ENCODE results near the gene VAC14.

VAC14 gene

DNA sequence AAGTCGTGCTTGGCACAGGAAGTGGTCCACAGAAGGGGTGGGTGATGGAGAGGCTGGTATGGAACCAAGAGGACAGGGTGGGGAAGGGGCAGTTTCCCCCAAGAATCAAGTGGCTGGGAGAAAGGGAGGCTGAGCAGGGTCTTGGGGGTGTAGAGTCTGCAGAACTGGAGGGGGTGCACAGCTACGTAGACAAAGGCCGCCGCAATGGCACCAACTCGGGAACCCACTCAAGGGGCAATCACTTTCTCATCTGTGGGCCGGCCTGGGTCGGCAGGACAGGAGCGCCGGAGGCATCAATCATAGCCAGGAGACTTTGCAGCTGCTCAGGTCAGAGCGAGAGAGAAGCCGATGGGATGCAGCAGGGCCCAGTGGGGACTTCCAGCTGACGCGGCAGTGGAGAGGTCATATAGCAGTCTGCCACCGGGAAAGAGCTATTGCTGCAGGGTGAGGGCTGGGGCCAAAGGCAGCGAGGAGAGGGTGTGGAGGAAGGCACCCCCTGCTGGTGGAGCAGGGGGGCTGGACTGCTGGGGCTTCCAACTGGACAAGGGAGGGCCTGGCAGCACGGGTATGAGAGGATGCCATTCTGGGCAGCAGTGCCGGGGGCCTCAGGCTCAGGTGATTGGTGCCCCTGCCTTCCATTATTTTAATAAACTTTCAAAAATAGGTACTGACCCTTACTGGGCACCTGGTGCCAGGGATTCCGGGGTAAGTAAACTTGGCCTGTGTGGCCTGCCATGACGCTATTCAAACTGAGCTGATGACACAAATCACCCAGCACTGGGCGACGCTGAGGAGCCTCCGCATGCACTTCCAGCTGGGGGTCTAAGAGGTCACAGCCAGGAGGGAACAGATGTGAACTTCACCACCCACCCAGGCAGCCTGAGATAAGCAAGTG, 62.6 kb downstream of the VAC14 start:
- Histone ChIP-seq H3K27ac (ENCODE audit: low read depth, low read length) (no peak overlapping the region), H2AK5ac (ENCODE audit: low read length) (no peak overlapping the region)

DNA sequence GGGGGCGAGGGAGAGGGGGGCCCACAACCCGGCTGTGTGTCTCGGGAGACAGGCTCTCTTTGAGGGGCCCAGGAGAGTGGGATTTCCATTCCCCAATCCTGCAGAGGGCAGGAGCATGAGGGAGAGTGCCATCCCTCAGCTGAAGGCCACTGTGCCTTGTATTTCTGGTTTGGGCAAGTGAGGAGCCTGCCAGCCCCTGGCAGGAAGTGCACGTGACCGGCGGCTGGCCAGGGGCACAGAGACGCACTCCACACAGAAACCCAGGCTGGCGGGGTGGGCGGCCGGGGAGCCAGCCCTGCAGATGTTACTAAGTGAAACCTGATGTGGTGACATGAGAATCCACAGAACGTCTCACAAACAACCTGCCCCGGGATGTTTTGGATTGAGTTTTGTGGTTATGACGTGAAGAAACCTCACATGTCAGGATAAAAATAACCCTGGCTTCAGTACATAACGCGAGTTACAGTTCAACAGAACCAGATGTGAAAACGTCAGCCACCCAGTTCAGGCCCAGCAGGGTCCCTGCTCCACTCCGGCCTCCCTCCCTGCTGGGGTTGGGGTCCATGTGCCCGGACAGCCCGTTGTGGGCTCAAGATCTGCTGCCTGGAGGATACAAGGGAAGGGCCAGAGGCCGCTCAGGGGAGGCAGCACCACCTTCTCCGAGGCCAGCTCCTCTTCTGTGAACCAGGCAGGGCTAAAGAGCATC, 63.4 kb downstream of the VAC14 start:
- whole genome bisulfite sequencing (ENCODE audit: extremely low coverage, insufficient coverage, low lambda C conversion rate), result no CpG with 5 or more reads among the region's 21 CpGs
- H3K4me3 ChIP-seq (ENCODE audit: low read length), result no peak overlapping the region
- H3K4me1 ChIP-seq (ENCODE audit: control insufficient read depth, low read depth, low read length), result peaks cover 2% of the 10 kb centered on the region
- H3K4ac ChIP-seq (ENCODE audit: low read depth, low read length), result no peak overlapping the region
- no peak for DNase-seq
- H2BK120ac ChIP-seq (ENCODE audit: low read depth, low read length), result no peak overlapping the region
- H3K4me2 ChIP-seq (ENCODE audit: low read length), result no peak overlapping the region
- H4K5ac ChIP-seq (ENCODE audit: low read length), result no peak overlapping the region
- H3K23ac ChIP-seq (ENCODE audit: low read length), result no peak overlapping the region
- no peak overlapping the region for H4K8ac ChIP-seq (ENCODE audit: low read depth, low read length)
- no peaks in the 10 kb centered on the region for H3K79me1 ChIP-seq (ENCODE audit: low read length)
- H3K18ac ChIP-seq (ENCODE audit: low read length), result no peak overlapping the region
- no peak overlapping the region for H2BK15ac ChIP-seq (replicated peaks; ENCODE audit: low read depth)
- H3K9ac ChIP-seq (ENCODE audit: low read length), result no peak overlapping the region
- H3K27ac ChIP-seq (ENCODE audit: low read depth, low read length), result no peak overlapping the region
- no peaks in the 10 kb centered on the region for H3K79me2 ChIP-seq (ENCODE audit: control insufficient read depth, insufficient read depth, low read length)
- no peaks in the 10 kb centered on the region for H3K27me3 ChIP-seq (ENCODE audit: insufficient read depth, low read length, poor library complexity)
- H2BK5ac ChIP-seq (ENCODE audit: low read length), result no peak overlapping the region
- no peaks in the 10 kb centered on the region for H3K36me3 ChIP-seq (ENCODE audit: control insufficient read depth, insufficient read depth, low read length)
- no peak overlapping the region for H2AK5ac ChIP-seq (ENCODE audit: low read length)
- no peak overlapping the region for H3K56ac ChIP-seq (ENCODE audit: low read length)

More for the DNA sequence above, 62.6 kb downstream of the VAC14 start:
- Histone ChIP-seq H3K9ac (ENCODE audit: low read length) (no peak overlapping the region), H3K4me2 (ENCODE audit: low read length) (no peak overlapping the region), H3K27me3 (ENCODE audit: insufficient read depth, low read length, poor library complexity) (no peaks in the 10 kb centered on the region), H3K23ac (ENCODE audit: low read length) (no peak overlapping the region), H3K4ac (ENCODE audit: low read depth, low read length) (no peak overlapping the region), H2BK120ac (ENCODE audit: low read depth, low read length) (no peak overlapping the region), H3K79me1 (ENCODE audit: low read length) (no peaks in the 10 kb centered on the region), H2BK15ac (replicated peaks; ENCODE audit: low read depth) (no peak overlapping the region), H3K56ac (ENCODE audit: low read length) (no peak overlapping the region), H2BK5ac (ENCODE audit: low read length) (no peak overlapping the region), H4K8ac (ENCODE audit: low read depth, low read length) (no peak overlapping the region), H3K36me3 (ENCODE audit: control insufficient read depth, insufficient read depth, low read length) (no peaks in the 10 kb centered on the region), H3K4me3 (ENCODE audit: low read length) (no peak overlapping the region), H3K79me2 (ENCODE audit: control insufficient read depth, insufficient read depth, low read length) (no peaks in the 10 kb centered on the region), H3K18ac (ENCODE audit: low read length) (no peak overlapping the region), H3K4me1 (ENCODE audit: control insufficient read depth, low read depth, low read length) (peaks cover 2% of the 10 kb centered on the region), H4K5ac (ENCODE audit: low read length) (no peak overlapping the region)
- WGBS (ENCODE audit: extremely low coverage, insufficient coverage, low lambda C conversion rate), result no CpG with 5 or more reads among the region's 22 CpGs
- DNase-seq, result peak; percentile 80

DNA sequence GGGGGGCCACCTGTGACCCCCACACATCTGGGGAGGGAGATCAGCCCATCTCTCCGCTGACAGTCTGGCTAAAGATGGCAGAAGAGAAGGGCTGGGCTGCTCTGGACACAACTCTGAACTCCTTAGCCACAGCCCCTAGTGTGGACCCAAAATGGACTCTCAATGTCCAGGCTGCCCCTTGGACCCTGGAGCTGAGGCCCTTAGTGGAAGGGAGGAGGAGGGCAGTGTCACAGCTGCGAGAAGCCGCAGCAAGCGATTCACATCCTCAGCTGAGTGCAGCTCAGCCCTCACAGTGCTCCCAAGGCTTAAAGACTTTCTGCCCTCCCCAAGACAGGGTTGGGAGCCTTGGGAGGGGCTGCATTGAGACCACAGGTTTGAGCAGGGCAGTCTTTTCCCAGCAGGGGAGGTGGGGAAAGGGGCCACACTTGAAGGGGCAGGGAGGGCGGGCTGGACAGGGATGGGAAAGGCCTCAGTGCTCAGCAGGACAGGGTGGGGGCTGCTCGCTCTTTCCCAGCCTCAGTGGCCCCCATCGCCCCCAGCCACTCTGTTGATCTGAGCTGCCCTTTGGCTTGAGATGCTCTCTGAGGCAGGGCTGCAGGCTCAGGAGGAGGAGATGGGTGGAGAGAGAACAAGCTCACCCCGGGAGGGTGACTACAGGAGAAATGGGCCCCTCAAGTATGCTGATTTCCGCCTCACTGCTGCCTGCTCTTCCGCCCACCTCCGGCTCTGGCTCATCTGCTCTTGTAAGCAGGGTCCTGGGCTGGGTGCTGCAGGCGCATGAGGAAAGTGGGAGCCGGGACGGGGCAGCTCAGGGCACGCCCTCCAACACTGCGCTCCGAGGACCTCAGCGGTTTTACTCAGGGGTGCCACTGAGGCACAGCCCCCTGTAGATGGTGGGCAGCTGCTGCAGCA, 64.2 kb downstream of the VAC14 start:
- no peaks in the 10 kb centered on the region for H3K27me3 ChIP-seq (ENCODE audit: insufficient read depth, low read length, poor library complexity)
- DNase-seq, result no peak
- H3K79me2 ChIP-seq (ENCODE audit: control insufficient read depth, insufficient read depth, low read length), result no peaks in the 10 kb centered on the region
- H4K5ac ChIP-seq (ENCODE audit: low read length), result no peak overlapping the region
- no peak overlapping the region for H3K56ac ChIP-seq (ENCODE audit: low read length)
- no peak overlapping the region for H3K23ac ChIP-seq (ENCODE audit: low read length)
- H3K4me2 ChIP-seq (ENCODE audit: low read length), result no peak overlapping the region
- H3K27ac ChIP-seq (ENCODE audit: low read depth, low read length), result no peak overlapping the region
- no peak overlapping the region for H3K18ac ChIP-seq (ENCODE audit: low read length)
- H3K36me3 ChIP-seq (ENCODE audit: control insufficient read depth, insufficient read depth, low read length), result no peaks in the 10 kb centered on the region
- no peak overlapping the region for H2BK15ac ChIP-seq (replicated peaks; ENCODE audit: low read depth)
- no peaks in the 10 kb centered on the region for H3K79me1 ChIP-seq (ENCODE audit: low read length)
- no peak overlapping the region for H3K9ac ChIP-seq (ENCODE audit: low read length)
- H3K4me3 ChIP-seq (ENCODE audit: low read length), result no peak overlapping the region
- H3K4me1 ChIP-seq (ENCODE audit: control insufficient read depth, low read depth, low read length), result peaks cover 2% of the 10 kb centered on the region
- H3K4ac ChIP-seq (ENCODE audit: low read depth, low read length), result no peak overlapping the region
- no peak overlapping the region for H4K8ac ChIP-seq (ENCODE audit: low read depth, low read length)
- H2BK120ac ChIP-seq (ENCODE audit: low read depth, low read length), result no peak overlapping the region
- H2BK5ac ChIP-seq (ENCODE audit: low read length), result no peak overlapping the region
- WGBS (ENCODE audit: extremely low coverage, insufficient coverage, low lambda C conversion rate), result no CpG with 5 or more reads among the region's 18 CpGs
- no peak overlapping the region for H2AK5ac ChIP-seq (ENCODE audit: low read length)

DNA sequence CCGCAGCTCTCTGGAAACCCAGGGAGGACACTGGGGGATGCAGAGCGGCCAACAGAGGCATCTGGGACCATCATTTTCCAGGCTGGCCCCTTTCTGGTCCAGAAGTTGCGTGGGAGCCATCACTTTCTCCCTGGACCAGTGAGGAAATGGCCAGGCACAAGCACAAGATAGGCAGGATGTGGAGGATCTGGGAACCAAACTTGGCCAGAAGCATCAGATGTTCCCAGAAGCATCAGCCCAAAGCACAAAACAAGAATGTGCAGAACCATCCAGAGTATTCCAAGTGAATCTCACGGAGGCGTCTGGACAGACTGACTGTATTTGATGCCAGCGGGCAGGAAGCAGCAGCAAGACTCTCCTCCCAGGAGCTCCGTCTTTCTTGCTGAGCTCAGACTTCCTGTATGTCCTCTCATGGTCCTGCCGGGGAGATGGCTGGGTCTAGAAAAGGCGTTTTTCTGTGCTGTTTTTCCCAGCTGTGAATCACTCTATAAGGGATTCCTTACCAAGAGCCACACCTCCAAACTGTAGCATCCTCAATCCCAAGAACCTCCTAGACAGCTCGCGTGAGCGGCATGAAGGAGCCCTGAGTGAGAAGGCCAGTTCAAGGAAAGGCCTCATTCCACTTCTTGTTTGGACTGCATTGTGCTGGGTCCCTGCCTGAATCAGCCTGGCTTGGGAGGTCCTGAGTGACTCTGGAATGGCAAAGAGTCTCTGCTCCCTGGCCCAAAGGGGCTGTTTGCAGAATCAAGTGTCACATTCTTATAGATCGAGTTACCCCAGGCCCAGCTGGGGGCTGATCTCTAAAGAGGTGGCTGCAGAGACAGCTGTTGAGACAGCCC, 65.6 kb downstream of the VAC14 start:
- Histone ChIP-seq H2BK120ac (ENCODE audit: low read depth, low read length) (no peak overlapping the region), H3K27ac (ENCODE audit: low read depth, low read length) (no peak overlapping the region), H2BK15ac (replicated peaks; ENCODE audit: low read depth) (no peak overlapping the region), H3K79me1 (ENCODE audit: low read length) (no peaks in the 10 kb centered on the region), H3K56ac (ENCODE audit: low read length) (peak overlapping the region; percentile 3), H3K4me3 (ENCODE audit: low read length) (no peak overlapping the region), H4K8ac (ENCODE audit: low read depth, low read length) (no peak overlapping the region), H3K23ac (ENCODE audit: low read length) (no peak overlapping the region), H3K36me3 (ENCODE audit: control insufficient read depth, insufficient read depth, low read length) (no peaks in the 10 kb centered on the region), H3K4me1 (ENCODE audit: control insufficient read depth, low read depth, low read length) (peaks cover 2% of the 10 kb centered on the region), H2BK5ac (ENCODE audit: low read length) (no peak overlapping the region), H3K4ac (ENCODE audit: low read depth, low read length) (no peak overlapping the region), H3K9ac (ENCODE audit: low read length) (no peak overlapping the region), H3K18ac (ENCODE audit: low read length) (no peak overlapping the region), H4K5ac (ENCODE audit: low read length) (no peak overlapping the region), H3K4me2 (ENCODE audit: low read length) (no peak overlapping the region), H3K79me2 (ENCODE audit: control insufficient read depth, insufficient read depth, low read length) (no peaks in the 10 kb centered on the region), H3K27me3 (ENCODE audit: insufficient read depth, low read length, poor library complexity) (no peaks in the 10 kb centered on the region), H2AK5ac (ENCODE audit: low read length) (no peak overlapping the region)
- WGBS (ENCODE audit: extremely low coverage, insufficient coverage, low lambda C conversion rate), result no CpG with 5 or more reads among the region's 13 CpGs
- peak; percentile 83 for DNase-seq

DNA sequence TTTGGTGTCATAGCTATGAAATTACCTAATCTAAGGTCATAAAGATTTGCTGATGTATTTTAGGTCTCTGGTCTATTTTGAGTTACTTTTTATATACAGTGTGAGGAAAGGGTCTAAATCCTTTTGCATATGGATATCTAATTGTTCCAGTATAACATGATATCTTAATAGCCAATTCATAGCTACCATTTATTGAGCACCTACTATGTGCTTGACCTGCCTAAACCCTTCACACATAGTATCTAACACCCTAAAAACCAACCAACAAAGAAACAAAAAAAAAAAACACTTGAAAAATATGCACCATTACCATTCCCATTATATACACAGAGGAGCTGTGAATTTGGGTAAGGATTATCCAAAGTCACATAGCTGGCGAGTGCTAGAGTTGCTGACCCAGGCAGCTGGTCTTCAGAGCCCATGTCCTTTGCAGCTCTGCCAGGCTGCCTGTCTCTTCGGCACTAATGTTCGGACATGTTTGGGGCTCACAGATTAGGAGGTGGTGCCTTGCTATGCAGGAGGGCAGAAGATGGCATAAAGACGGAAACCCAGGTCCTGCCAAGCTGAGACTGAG, 66.3 kb downstream of the VAC14 start:
- no peak overlapping the region for H2BK15ac ChIP-seq (replicated peaks; ENCODE audit: low read depth)
- H3K18ac ChIP-seq (ENCODE audit: low read length), result no peak overlapping the region
- H2BK120ac ChIP-seq (ENCODE audit: low read depth, low read length), result no peak overlapping the region
- H3K27me3 ChIP-seq (ENCODE audit: insufficient read depth, low read length, poor library complexity), result no peaks in the 10 kb centered on the region
- no peak overlapping the region for H3K27ac ChIP-seq (ENCODE audit: low read depth, low read length)
- peaks cover 2% of the 10 kb centered on the region for H3K4me1 ChIP-seq (ENCODE audit: control insufficient read depth, low read depth, low read length)
- no peak overlapping the region for H4K5ac ChIP-seq (ENCODE audit: low read length)
- no peak overlapping the region for H3K56ac ChIP-seq (ENCODE audit: low read length)
- H2BK5ac ChIP-seq (ENCODE audit: low read length), result no peak overlapping the region
- WGBS (ENCODE audit: extremely low coverage, insufficient coverage, low lambda C conversion rate), result no CpG with 5 or more reads among the region's 4 CpGs
- H4K8ac ChIP-seq (ENCODE audit: low read depth, low read length), result no peak overlapping the region
- H3K4me2 ChIP-seq (ENCODE audit: low read length), result no peak overlapping the region
- H3K79me2 ChIP-seq (ENCODE audit: control insufficient read depth, insufficient read depth, low read length), result no peaks in the 10 kb centered on the region
- no peaks in the 10 kb centered on the region for H3K36me3 ChIP-seq (ENCODE audit: control insufficient read depth, insufficient read depth, low read length)
- no peaks in the 10 kb centered on the region for H3K79me1 ChIP-seq (ENCODE audit: low read length)
- no peak overlapping the region for H3K9ac ChIP-seq (ENCODE audit: low read length)
- no peak for DNase-seq
- no peak overlapping the region for H3K4ac ChIP-seq (ENCODE audit: low read depth, low read length)
- H3K23ac ChIP-seq (ENCODE audit: low read length), result no peak overlapping the region
- no peak overlapping the region for H2AK5ac ChIP-seq (ENCODE audit: low read length)
- no peak overlapping the region for H3K4me3 ChIP-seq (ENCODE audit: low read length)

All from mesendoderm (in vitro differentiated cells).